SK-N-MC (cell line): Measurements from ENCODE around the gene KIF2A.

Experiments
- EZH2 ChIP-seq: fragments of 200-600 bp; sonication (generic); IDR thresholded peaks from one replicate; pipeline ENCODE4 v1.6.1; 2017; ENCODE audit warnings: antibody characterized with exemption
- FOXP2 ChIP-seq: optimal IDR thresholded peaks from 2 replicates; pipeline ENCODE3; 2011; ENCODE audit warnings: mild to moderate bottlenecking, moderate library complexity; ENCODE audit not compliant: insufficient read depth; ENCODE audit errors: extremely low read length, control extremely low read depth
- POLR2AphosphoS5 ChIP-seq: IDR thresholded peaks from 2 replicates; pipeline ENCODE4 v1.6.1; 2012; ENCODE audit warnings: mild to moderate bottlenecking, low read depth, low read length, borderline replicate concordance

DNA sequence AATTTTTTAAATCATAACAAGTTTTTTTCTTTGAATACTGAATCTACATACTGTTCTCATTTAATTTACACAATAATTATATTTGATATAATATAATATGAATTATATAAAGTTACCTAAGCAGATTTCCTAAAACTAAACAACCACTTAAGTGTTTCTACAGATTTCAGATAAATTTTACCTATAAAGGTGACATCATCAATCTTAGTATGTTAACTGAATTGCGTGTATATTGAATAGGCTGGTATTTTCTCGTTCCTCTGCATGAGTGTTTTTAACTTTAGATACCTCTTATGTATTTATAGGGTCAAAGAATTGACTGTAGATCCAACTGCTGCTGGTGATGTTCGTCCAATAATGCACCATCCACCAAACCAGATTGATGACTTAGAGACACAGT lies 67.4 kb downstream of the KIF2A start:
- TF ChIP-seq EZH2 (no peak), POLR2AphosphoS5 (no peak), FOXP2 (no peak)
